HepG2 (cell line): Measurements from ENCODE around the gene ITGB6. TPM values are rescaled to one million over a fixed set of nuclear protein-coding genes. Genes with fewer than 3 reads are reported as not detected.
A peak's percentile ranks its signal among the peaks of the same experiment; 100 is the strongest.

Experiments
- AGO2 ChIP-seq: fragments of 200-400 bp; formaldehyde crosslinking; optimal IDR thresholded peaks from 2 replicates; pipeline ENCODE3; 2017; ENCODE audit warnings: mild to moderate bottlenecking, low read depth, low read length, moderate library complexity
- AHR ChIP-seq: IDR thresholded peaks from 2 replicates; pipeline ENCODE4 v1.6.1; 2018; ENCODE audit warnings: missing genetic modification reagents, missing compliant biosample characterization
- ARNT2 ChIP-seq: sonication (generic); formaldehyde crosslinking; IDR thresholded peaks from 2 replicates; pipeline ENCODE4 v1.8.0; 2022; ENCODE audit warnings: mild to moderate bottlenecking, low read depth, missing genetic modification reagents, moderate library complexity
- ATAD3A ChIP-seq: sonication (generic); formaldehyde crosslinking; IDR thresholded peaks from 2 replicates; pipeline ENCODE4 v1.4.0; 2020; ENCODE audit warnings: missing genetic modification reagents
- ATF6 ChIP-seq: sonication (generic); formaldehyde crosslinking; conservative IDR thresholded peaks from 2 replicates; pipeline ENCODE4 v1.4.0; 2020; ENCODE audit warnings: missing genetic modification reagents
- DR1 ChIP-seq: sonication (generic); formaldehyde crosslinking; IDR thresholded peaks from 2 replicates; pipeline ENCODE4 v1.8.0; 2021; ENCODE audit warnings: mild to moderate bottlenecking, missing genetic modification reagents, inconsistent platforms
- HDAC2 ChIP-seq: sonication (generic); formaldehyde crosslinking; IDR thresholded peaks from 2 replicates; pipeline ENCODE4 v1.4.0; 2020; ENCODE audit warnings: missing genetic modification reagents
- HOXA7 ChIP-seq: sonication (generic); formaldehyde crosslinking; IDR thresholded peaks from 2 replicates; pipeline ENCODE4 v1.8.1; 2022; ENCODE audit warnings: mild to moderate bottlenecking, missing genetic modification reagents, moderate library complexity
- IRF2 ChIP-seq: IDR thresholded peaks from 2 replicates; pipeline ENCODE4 v1.6.1; 2018; ENCODE audit warnings: missing genetic modification reagents, missing compliant biosample characterization
- KLF16 ChIP-seq, 2 experiments: sonication (generic) in 1 of 2; formaldehyde crosslinking in 1 of 2; IDR thresholded peaks; 2 replicates each; pipeline versions ENCODE4 v1.6.1 to v1.8.0; 2016 to 2023; ENCODE audit warnings: missing genetic modification reagents in 2 of 2, missing compliant biosample characterization in 1 of 2
- MED1 ChIP-seq: sonication (generic); formaldehyde crosslinking; IDR thresholded peaks from 2 replicates; pipeline ENCODE4 v1.4.0; 2020; ENCODE audit warnings: missing genetic modification reagents
- PHF5A ChIP-seq: IDR thresholded peaks from one replicate; pipeline ENCODE4 v1.6.1; 2018; ENCODE audit warnings: low read depth, missing genetic modification reagents; ENCODE audit not compliant: unreplicated experiment
- REST ChIP-seq, 2 experiments: IDR thresholded peaks; 2 replicates each; pipeline ENCODE4 v1.6.1; 2011 to 2012; ENCODE audit warnings: low read length in 2 of 2, borderline replicate concordance in 1 of 2, low read depth in 1 of 2, mild to moderate bottlenecking in 1 of 2, moderate library complexity in 1 of 2
- SMARCE1 ChIP-seq: fragments of 450-650 bp; IDR thresholded peaks from 2 replicates; pipeline ENCODE4 v1.6.1; 2017; ENCODE audit warnings: borderline replicate concordance
- SUZ12 ChIP-seq: fragments of 150-350 bp; IDR thresholded peaks from 2 replicates; pipeline ENCODE4 v1.6.1; 2014; ENCODE audit warnings: low read depth, low read length
- ZBTB2 ChIP-seq: sonication (generic); formaldehyde crosslinking; IDR thresholded peaks from 2 replicates; pipeline ENCODE4 v1.8.0; 2022; ENCODE audit warnings: low read depth, missing genetic modification reagents
- ZBTB25 ChIP-seq: IDR thresholded peaks from 2 replicates; pipeline ENCODE4 v1.6.1; 2018; ENCODE audit warnings: missing genetic modification reagents
- ZFP82 ChIP-seq: sonication (generic); formaldehyde crosslinking; IDR thresholded peaks from 2 replicates; pipeline ENCODE4 v1.5.1; 2020; ENCODE audit warnings: mild to moderate bottlenecking, missing genetic modification reagents, borderline replicate concordance
- ZNF121 ChIP-seq: sonication (generic); formaldehyde crosslinking; IDR thresholded peaks from 2 replicates; pipeline ENCODE4 v1.5.0; 2020; ENCODE audit warnings: mild to moderate bottlenecking, missing genetic modification reagents
- ZNF124 ChIP-seq: sonication (generic); formaldehyde crosslinking; IDR thresholded peaks from 2 replicates; pipeline ENCODE4 v1.4.0; 2020; ENCODE audit warnings: missing genetic modification reagents
- ZNF44 ChIP-seq: sonication (generic); formaldehyde crosslinking; IDR thresholded peaks from 2 replicates; pipeline ENCODE4 v1.5.1; 2020; ENCODE audit warnings: mild to moderate bottlenecking, missing genetic modification reagents
- ZNF7 ChIP-seq: IDR thresholded peaks from 2 replicates; pipeline ENCODE4 v1.6.1; 2016; ENCODE audit warnings: missing biosample characterization, missing genetic modification reagents
- ZNF777 ChIP-seq: sonication (generic); formaldehyde crosslinking; IDR thresholded peaks from 2 replicates; pipeline ENCODE4 v1.4.0; 2020; ENCODE audit warnings: missing genetic modification reagents
- ZNF839 ChIP-seq: sonication (generic); formaldehyde crosslinking; IDR thresholded peaks from 2 replicates; pipeline ENCODE4 v1.4.0; 2020; ENCODE audit warnings: missing genetic modification reagents, mild to moderate bottlenecking, borderline replicate concordance
- ZSCAN29 ChIP-seq: sonication (generic); formaldehyde crosslinking; conservative IDR thresholded peaks from 2 replicates; pipeline ENCODE4 v1.4.0; 2020; ENCODE audit warnings: mild to moderate bottlenecking, missing genetic modification reagents
- polyA plus RNA-seq, 8 experiments: library from polyadenylated mRNA; depleted of rRNA in 3 of 8; stranded (reverse) in 7 of 8; unstranded in 1 of 8; fragments of >200 nt; fragmentation: Illumina TruSeq in 4 of 8; extraction: Trizol in 4 of 8; gene quantifications; 2 replicates each; pipeline versions ENCODE4 v1.2.1 to v1.2.3, GENCODE V29; 2011 to 2016; ENCODE audit warnings: low read depth in 4 of 8, missing spikeins in 1 of 8, mixed read lengths in 1 of 8; ENCODE audit not compliant: insufficient read depth in 1 of 8
- total RNA-seq, 5 experiments: library from RNA; depleted of rRNA; stranded (reverse); fragments of >200 nt; fragmentation: Illumina TruSeq; extraction: Trizol; gene quantifications; 2 replicates each; pipeline ENCODE4 v1.2.3, GENCODE V29; 2016; ENCODE audit warnings: low read depth in 1 of 5

The ITGB6 gene
- total and polyA plus RNA-seq, 2 of the 13 experiments (the other 11 are each of a cell fraction or from before 2014, with no cell fraction given), result not detected

- TF ChIP-seq ZNF839 (no peak), SMARCE1 (no peak), ZNF44 (CRISPR knock-in tag) (no peak), ZNF121 (CRISPR knock-in tag) (peak; percentile 38; the same call in 1 of the 2 replicates), IRF2 (CRISPR knock-in tag) (0 out of 2 replicates have a peak, but pooled peaks have one; percentile 44), ZNF124 (CRISPR knock-in tag) (no peak), ZNF7 (no peak), PHF5A (no peak), ATF6 (CRISPR knock-in tag) (no peak), ZFP82 (CRISPR knock-in tag) (no peak), ZNF777 (CRISPR knock-in tag) (no peak), MED1 (no peak), ZBTB25 (CRISPR knock-in tag) (no peak), ARNT2 (CRISPR knock-in tag) (no peak), HDAC2 (CRISPR knock-in tag) (peak; percentile 36; the same call in 1 of the 2 replicates), ZBTB2 (CRISPR knock-in tag) (no peak), SUZ12 (no peak), KLF16 (CRISPR knock-in tag; IDR thresholded peaks at IDR 0.05) (no peak; a peak in 1 of 4 replicates), ZSCAN29 (CRISPR knock-in tag) (no peak), AGO2 (no peak), AHR (CRISPR knock-in tag) (no peak), HOXA7 (CRISPR knock-in tag) (no peak), DR1 (CRISPR knock-in tag) (no peak), REST (IDR thresholded peaks at IDR 0.05; ENCODE audit: borderline replicate concordance in 1 of 2, low read depth in 1 of 2, low read length in 2 of 2) (no peak), ATAD3A (CRISPR knock-in tag) (no peak)
Measured at GRCh38 chr2:160210599-160211138, 10.6 kb upstream of the ITGB6 start (continued).
